ENCODE measurements around the gene AK8. TPM values are rescaled to one million over a fixed set of nuclear protein-coding genes. Genes with fewer than 3 reads are reported as not detected.

The AK8 gene
- total RNA-seq, 1 experiment from 2014 or later = 0.88 TPM

- Mint-ChIP-seq H3K9me3 (ENCODE audit: unreplicated experiment) (no peaks in the 10 kb centered on the region), H3K27me3 (ENCODE audit: insufficient read depth, unreplicated experiment) (no peaks in the 10 kb centered on the region), H3K4me1 (ENCODE audit: low read depth, unreplicated experiment) (no peaks in the 10 kb centered on the region), H3K27ac (ENCODE audit: unreplicated experiment) (no peak overlapping the region), H3K36me3 (ENCODE audit: insufficient read depth, unreplicated experiment) (no peaks in the 10 kb centered on the region), H3K4me3 (ENCODE audit: unreplicated experiment) (no peak overlapping the region)
- H3K4me3 ChIP-seq (ENCODE audit: low read depth, low read length) = no peak overlapping the region
- POLR2A ChIA-PET = no interaction called here
- intact Hi-C loops (cut with micrococcal nuclease; ENCODE audit: unreplicated experiment) = no loop called here
- no peaks in the 10 kb centered on the region for H3K9me3 ChIP-seq
- DNase-seq = no peak
- BruUV-seq (replicated peaks) = no TSS peak
- no peaks in the 10 kb centered on the region for H3K4me1 ChIP-seq
- CTCF ChIA-PET = no interaction called here
- no peaks in the 10 kb centered on the region for H3K27me3 ChIP-seq (replicated peaks; ENCODE audit: control insufficient read depth, insufficient read depth, low read length)
- no peak for TF ChIP-seq CTCF (IDR thresholded peaks at IDR 0.05; ENCODE audit: insufficient read depth in 1 of 2, low read depth in 1 of 2, low read length in 1 of 2, severe bottlenecking in 1 of 2, unreplicated experiment in 1 of 2)
- H3K36me3 ChIP-seq (ENCODE audit: control insufficient read depth, insufficient read depth, low read length) = no peaks in the 10 kb centered on the region
Observed at GRCh38 chr9:132846109-132846917, 31.8 kb downstream of the AK8 start.

GRCh38 chr9:132842124-132843044, 35.7 kb downstream of the AK8 start:
- BruUV-seq (replicated peaks) = no TSS peak
- Mint-ChIP-seq H3K4me3 (ENCODE audit: unreplicated experiment) (no peak overlapping the region), H3K27me3 (ENCODE audit: insufficient read depth, unreplicated experiment) (no peaks in the 10 kb centered on the region), H3K27ac (ENCODE audit: unreplicated experiment) (no peak overlapping the region), H3K36me3 (ENCODE audit: insufficient read depth, unreplicated experiment) (no peaks in the 10 kb centered on the region), H3K4me1 (ENCODE audit: low read depth, unreplicated experiment) (no peaks in the 10 kb centered on the region), H3K9me3 (ENCODE audit: unreplicated experiment) (no peaks in the 10 kb centered on the region)
- ChIA-PET POLR2A (no interaction called here), CTCF (interaction anchor here (0.6 to 0.9 kb wide), 2 partner anchors 23 to 106 kb away, joined by 4 to 12 read pairs; no protein-coding TSS in a partner anchor)
- intact Hi-C loops (cut with micrococcal nuclease; ENCODE audit: unreplicated experiment) = no loop called here
- Histone ChIP-seq H3K4me1 (no peaks in the 10 kb centered on the region), H3K36me3 (ENCODE audit: control insufficient read depth, insufficient read depth, low read length) (no peaks in the 10 kb centered on the region), H3K27me3 (replicated peaks; ENCODE audit: control insufficient read depth, insufficient read depth, low read length) (no peaks in the 10 kb centered on the region), H3K9me3 (no peaks in the 10 kb centered on the region), H3K4me3 (ENCODE audit: low read depth, low read length) (no peak overlapping the region)
- TF ChIP-seq CTCF (IDR thresholded peaks at IDR 0.05; ENCODE audit: insufficient read depth in 1 of 2, low read depth in 1 of 2, low read length in 1 of 2, severe bottlenecking in 1 of 2, unreplicated experiment in 1 of 2) = no peak
- DNase-seq = peak in 1 of 2 experiments; percentile 23

- H3K36me3 ChIP-seq (ENCODE audit: control insufficient read depth, insufficient read depth, low read length) = no peaks in the 10 kb centered on the region
- H3K27me3 Mint-ChIP-seq (ENCODE audit: insufficient read depth, unreplicated experiment) = no peaks in the 10 kb centered on the region
- H3K36me3 Mint-ChIP-seq (ENCODE audit: insufficient read depth, unreplicated experiment) = no peaks in the 10 kb centered on the region
- TF ChIP-seq CTCF (IDR thresholded peaks at IDR 0.05; ENCODE audit: insufficient read depth in 1 of 2, low read depth in 1 of 2, low read length in 1 of 2, severe bottlenecking in 1 of 2, unreplicated experiment in 1 of 2) = no peak
- POLR2A ChIA-PET = no interaction called here
- peak in 1 of 2 experiments; percentile 14 for DNase-seq
- H3K4me1 Mint-ChIP-seq (ENCODE audit: low read depth, unreplicated experiment) = no peaks in the 10 kb centered on the region
- H3K27me3 ChIP-seq (replicated peaks; ENCODE audit: control insufficient read depth, insufficient read depth, low read length) = no peaks in the 10 kb centered on the region
- H3K4me1 ChIP-seq = no peaks in the 10 kb centered on the region
- H3K9me3 Mint-ChIP-seq (ENCODE audit: unreplicated experiment) = no peaks in the 10 kb centered on the region
- intact Hi-C loops (cut with micrococcal nuclease; ENCODE audit: unreplicated experiment) = no loop called here
- no peak overlapping the region for H3K4me3 ChIP-seq (ENCODE audit: low read depth, low read length)
- CTCF ChIA-PET = no interaction called here
- no peak overlapping the region for H3K27ac Mint-ChIP-seq (ENCODE audit: unreplicated experiment)
- no peak overlapping the region for H3K4me3 Mint-ChIP-seq (ENCODE audit: unreplicated experiment)
- no TSS peak for BruUV-seq (replicated peaks)
- H3K9me3 ChIP-seq = no peaks in the 10 kb centered on the region
Observed at GRCh38 chr9:132840980-132841379, 37.1 kb downstream of the AK8 start.

Measured in Caco-2 (cell line).